H7 (cell line): ENCODE results near the gene GP1BA. TPM values are rescaled to one million over a fixed set of nuclear protein-coding genes. Genes with fewer than 3 reads are reported as not detected.

Source experiments
- DNase-seq: peaks from one replicate; pipeline ENCODE4 v3.0.0; 2012
- H3K27me3 ChIP-seq: 2 replicates; pipeline ENCODE4 v1.6.0; 2011; ENCODE audit warnings: mild to moderate bottlenecking, low read length; ENCODE audit not compliant: control insufficient read depth, insufficient read depth
- H3K36me3 ChIP-seq: replicated peaks from 2 replicates; pipeline ENCODE4 v1.5.1; 2011; ENCODE audit warnings: low read length; ENCODE audit not compliant: control insufficient read depth, insufficient read depth
- H3K4me3 ChIP-seq: 2 replicates; pipeline ENCODE4 v1.5.1; 2011; ENCODE audit warnings: low read depth, mild to moderate bottlenecking, control low read depth, low read length, moderate library complexity; ENCODE audit not compliant: insufficient read depth
- total RNA-seq: library from RNA; depleted of rRNA; stranded (reverse); fragments of >200 nt; shearing (Covaris generic); gene quantifications from 2 replicates; pipeline ENCODE4 v1.2.3, GENCODE V29; 2014

The GP1BA gene
- total RNA-seq, 1 experiment from 2014 or later: not detected

DNA sequence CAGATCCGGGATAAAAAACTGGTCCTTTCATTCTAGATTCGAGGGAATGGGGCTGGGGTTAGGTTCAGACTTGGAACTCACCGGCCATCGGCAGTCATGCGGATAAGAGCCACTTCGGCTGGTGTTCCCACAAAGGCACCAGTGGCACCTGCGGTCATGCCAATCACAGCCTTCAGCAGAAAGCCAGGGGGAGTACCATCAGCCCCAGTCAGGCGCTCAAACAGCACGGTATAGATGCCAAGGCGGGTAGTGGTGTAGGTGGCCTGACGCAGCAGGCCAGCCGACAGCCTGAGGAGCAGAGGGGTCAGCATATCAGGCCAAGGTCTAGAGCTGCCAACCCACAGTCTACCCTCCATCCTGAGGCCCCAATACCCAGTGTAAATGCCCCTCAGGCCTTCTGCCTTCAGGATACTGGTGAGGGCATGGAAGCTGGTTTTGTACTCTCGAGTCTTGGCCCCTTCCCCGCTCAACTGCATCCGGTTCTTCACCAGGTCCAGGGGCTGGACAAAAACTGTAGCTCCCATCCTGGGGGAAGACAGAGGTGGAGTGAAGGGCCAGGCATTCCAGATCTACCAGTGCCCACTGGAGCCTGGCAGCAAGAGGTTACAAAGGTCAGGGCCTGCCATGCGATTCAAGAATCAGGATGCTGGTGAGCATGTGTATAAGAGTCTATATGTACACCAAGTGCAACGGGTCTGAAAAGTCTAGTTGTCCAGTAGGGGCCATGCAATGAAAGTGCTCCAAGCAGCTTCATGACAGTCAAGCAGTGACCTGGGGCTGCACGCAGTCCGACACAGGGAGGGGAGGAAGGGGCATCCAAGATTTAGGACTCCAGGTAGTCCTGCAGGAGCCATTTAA, 6.8 kb downstream of the GP1BA start:
- DNase-seq: peak; percentile 37
- H3K4me3 ChIP-seq: peak overlapping the region; percentile 89
- H3K27me3 ChIP-seq: no peaks in the 10 kb centered on the region
- peaks cover 25% of the 10 kb centered on the region for H3K36me3 ChIP-seq

DNA sequence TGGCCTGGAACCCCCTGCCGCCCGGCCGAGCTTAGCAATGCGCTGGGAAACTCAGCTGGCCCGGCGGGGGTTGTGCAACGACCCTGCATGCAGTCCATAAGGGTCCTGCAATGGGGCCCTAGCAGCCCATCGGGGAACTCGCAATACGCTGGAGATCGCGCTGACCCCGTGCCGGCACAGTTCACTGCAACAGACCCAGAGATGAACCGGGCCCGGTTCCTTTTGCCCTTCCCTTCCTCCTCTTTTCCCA, 7.4 kb downstream of the GP1BA start:
- DNase-seq: no peak
- H3K36me3 ChIP-seq: peaks cover 25% of the 10 kb centered on the region
- peak overlapping the region; percentile 89 for H3K4me3 ChIP-seq
- no peaks in the 10 kb centered on the region for H3K27me3 ChIP-seq

DNA sequence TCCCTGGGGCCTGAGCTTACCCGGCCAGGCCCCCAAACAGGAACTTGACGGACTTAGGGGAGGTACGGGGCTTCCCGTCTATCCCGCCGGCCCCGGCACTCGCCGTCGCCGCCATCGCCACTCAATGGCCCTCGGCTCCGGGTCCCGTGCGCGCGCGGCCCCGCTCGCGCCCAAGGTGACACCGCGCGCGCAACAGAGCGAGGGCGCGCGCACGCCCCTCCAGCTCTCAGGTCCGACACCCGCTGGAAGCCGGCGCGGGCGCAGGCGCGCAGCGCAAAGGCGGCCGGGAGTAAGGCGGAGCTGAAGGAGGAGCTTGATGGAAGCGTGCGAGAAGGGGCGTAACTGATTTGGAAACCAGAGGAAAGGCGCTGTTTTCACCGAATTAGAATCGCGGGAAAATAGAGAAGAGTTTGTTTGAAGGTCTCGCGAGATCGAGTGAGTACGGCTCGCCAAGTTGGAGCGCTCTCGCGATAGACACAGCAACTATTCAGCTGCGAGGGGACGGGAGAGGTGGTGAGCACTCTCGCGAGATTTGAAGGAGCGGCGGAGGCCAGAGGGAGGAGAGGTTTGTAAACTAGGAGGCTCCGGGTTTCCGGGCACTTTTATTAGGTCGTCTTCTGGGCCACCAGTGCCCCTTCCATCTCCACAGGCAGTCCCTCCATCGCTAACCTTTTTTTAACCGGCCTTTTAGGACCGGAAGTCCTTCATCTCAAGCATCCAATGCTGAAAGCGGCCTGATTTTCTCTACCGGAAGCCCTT, 7.9 kb downstream of the GP1BA start, which contains the start of the genes RNF167 and SLC25A11:
RNF167 (plus strand) TSS at position 473 of the 759 bp plus-strand sequence. CDS start 642 bp downstream, outside the sequence.
SLC25A11 (minus strand) TSS at position 251 of the 759 bp plus-strand sequence; CDS start at position 115, 136 bp downstream.
- Histone ChIP-seq H3K27me3 (no peaks in the 10 kb centered on the region), H3K36me3 (peaks cover 28% of the 10 kb centered on the region), H3K4me3 (peak within 1 kb of the TSS; percentile 89)
- DNase-seq: peak; percentile 99

DNA sequence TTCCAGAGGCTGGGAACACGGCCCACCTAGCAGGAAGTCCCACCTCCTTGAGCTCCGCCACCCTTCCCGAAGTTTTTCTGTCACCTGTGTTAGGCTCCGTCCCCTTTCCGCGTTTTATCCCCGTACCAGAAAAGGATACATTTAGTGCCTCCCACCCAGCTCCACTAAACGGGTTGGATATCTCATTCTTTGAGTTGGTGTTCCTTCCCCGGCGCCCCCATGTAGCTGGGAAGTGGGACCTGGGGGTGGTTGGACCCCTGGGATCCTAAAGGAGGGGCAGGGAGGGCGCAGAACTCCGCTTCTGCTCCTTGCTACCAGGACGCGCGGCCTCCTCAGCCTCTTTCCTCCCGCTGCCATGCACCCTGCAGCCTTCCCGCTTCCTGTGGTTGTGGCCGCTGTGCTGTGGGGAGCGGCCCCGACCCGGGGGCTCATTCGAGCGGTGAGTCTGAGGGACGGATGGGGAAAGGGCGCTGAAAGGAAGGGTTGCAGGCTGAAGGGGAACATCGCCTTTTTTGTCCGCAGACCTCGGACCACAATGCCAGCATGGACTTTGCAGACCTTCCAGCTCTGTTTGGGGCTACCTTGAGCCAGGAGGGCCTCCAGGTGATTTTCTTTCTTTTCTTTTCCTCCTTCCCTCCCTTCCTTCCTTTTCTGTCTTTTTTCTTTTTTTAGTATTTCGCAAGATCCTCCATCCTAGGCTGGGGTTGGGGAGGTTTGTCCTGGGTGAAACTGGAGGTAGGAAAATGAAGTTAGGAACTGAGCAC, 8.7 kb downstream of the GP1BA start:
- Histone ChIP-seq H3K4me3 (peak overlapping the region; percentile 89), H3K27me3 (no peaks in the 10 kb centered on the region), H3K36me3 (peaks cover 33% of the 10 kb centered on the region)
- peak; percentile 92 for DNase-seq

DNA sequence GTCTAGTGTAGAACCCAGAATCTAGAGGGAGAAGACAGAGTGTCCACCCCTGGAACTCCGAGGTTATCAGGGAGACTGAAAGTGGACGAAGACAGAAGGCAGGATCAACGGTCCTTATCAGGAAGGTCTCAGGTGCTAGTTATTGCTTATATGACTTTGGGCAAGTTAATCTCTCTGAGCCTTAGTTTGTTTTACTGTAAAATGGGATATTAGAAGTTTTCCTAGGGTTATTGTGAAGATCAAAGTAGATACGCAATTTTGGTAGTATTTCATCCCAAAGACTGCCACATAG, 9.2 kb downstream of the GP1BA start:
- H3K4me3 ChIP-seq: peak overlapping the region; percentile 89; the same call in 1 of the 2 replicates
- no peaks in the 10 kb centered on the region for H3K27me3 ChIP-seq
- H3K36me3 ChIP-seq: peaks cover 38% of the 10 kb centered on the region
- DNase-seq: no peak

DNA sequence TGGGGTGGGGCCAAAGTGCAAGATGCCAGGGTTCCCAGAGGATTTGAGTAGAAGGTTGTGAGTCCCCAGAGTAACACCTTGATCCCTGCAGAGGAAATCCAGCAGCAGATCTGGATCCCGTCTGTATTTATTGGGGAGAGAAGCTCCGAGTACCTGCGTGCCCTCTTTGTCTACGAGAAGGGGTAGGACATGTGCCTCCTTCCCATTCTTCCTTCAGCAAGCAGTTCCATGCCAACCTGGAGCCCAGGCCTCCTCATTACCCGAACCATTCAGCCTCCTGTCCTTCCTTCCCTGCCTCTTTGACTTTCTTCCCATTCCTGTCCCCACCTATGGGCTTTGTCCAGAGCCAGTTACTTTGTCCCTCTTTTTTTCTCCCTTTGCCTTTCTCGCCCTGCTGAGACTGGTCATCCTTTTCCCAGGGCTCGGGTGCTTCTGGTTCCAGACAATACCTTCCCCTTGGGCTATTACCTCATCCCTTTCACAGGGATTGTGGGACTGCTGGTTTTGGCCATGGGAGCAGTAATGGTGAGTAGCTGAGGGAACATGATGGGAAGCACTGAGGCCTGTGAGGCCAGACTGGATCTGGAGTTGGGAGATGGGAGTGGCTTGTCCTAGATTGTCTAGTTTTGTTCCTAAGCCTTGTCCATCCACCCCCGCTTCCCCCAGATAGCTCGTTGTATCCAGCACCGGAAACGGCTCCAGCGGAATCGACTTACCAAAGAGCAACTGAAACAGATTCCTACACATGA, 10.9 kb downstream of the GP1BA start:
- H3K27me3 ChIP-seq: no peaks in the 10 kb centered on the region
- no peak overlapping the region for H3K4me3 ChIP-seq
- peaks cover 36% of the 10 kb centered on the region for H3K36me3 ChIP-seq
- DNase-seq: no peak

DNA sequence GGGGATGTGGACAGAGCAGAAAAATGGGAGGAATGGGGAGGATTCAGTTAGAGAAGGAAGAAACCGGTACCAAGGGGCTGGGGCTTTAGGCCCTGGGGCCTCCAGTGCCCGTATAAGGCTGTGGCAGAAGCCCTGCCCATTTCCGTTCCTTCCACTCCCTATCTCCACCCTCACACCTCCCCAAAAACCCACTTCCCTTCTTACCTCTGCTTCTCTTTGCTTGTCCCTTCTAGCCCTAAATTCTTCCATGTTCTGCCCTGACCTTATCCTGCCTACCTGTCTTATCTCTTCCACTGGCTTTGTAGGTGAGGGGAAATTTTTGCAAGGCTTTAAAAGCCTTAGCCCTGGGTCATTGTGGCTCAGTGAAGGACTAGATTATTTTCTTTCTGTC, 12.1 kb downstream of the GP1BA start:
- no peak overlapping the region for H3K4me3 ChIP-seq
- H3K27me3 ChIP-seq: no peaks in the 10 kb centered on the region
- peaks cover 34% of the 10 kb centered on the region for H3K36me3 ChIP-seq
- peak; percentile 51 for DNase-seq

DNA sequence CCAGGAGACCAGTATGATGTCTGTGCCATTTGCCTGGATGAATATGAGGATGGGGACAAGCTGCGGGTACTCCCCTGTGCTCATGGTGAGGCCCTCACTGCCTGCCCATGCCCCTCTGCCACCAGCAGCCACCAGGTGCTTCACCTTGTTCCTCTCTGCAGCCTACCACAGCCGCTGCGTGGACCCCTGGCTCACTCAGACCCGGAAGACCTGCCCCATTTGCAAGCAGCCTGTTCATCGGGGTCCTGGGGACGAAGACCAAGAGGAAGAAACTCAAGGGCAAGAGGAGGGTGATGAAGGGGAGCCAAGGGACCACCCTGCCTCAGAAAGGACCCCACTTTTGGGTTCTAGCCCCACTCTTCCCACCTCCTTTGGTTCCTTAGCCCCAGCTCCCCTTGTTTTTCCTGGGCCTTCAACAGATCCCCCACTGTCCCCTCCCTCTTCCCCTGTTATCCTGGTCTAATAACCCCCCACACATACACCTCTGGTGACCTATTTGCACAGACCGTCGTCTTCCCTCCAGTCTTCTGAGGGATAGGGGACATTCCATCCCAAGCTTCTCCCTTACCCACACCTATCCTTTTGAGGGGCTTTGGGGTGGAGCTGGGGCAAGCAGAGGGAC, 12.6 kb downstream of the GP1BA start:
- peak; percentile 31 for DNase-seq
- Histone ChIP-seq H3K27me3 (no peaks in the 10 kb centered on the region), H3K4me3 (no peak overlapping the region)

DNA sequence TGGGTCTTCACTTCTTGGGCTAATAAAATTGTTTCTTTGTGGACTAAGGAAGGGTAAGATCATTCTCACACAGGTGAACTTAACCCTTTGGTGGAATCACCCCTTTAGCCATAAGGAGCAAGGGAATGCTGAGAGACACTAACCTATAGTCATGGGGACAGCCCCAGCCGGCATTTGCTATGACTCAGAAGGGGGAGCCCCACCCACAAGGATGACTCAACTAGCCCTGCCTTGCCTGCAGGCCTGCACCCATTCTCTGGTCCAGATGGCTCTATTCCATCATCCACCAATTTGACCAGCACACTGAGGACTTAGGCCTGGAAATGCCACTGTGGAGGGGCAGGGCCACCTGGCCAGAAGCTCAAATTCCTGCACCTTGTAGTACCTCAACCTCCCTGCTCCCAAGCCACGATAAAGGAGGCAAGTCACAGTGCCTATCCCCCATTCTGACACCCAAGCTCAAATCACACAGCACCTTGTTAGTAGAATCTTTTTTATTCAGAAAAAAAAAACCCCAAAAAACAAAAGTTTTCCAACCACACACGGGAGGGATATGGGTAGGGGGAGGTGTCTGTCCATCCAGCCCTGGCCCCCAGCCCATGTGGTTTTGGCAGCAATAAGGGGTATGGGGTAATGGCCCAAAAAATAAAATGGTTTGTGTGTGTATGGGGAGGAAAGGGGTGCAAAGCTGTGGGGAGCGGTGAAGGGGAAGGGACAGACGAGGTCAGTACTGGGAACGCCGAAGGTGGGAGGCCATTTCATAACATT, 13.3 kb downstream of the GP1BA start:
- DNase-seq: peak; percentile 72
- peaks cover 34% of the 10 kb centered on the region for H3K36me3 ChIP-seq
- no peak overlapping the region for H3K4me3 ChIP-seq
- no peaks in the 10 kb centered on the region for H3K27me3 ChIP-seq

More for the DNA sequence above, 12.6 kb downstream of the GP1BA start:
- peaks cover 34% of the 10 kb centered on the region for H3K36me3 ChIP-seq

DNA sequence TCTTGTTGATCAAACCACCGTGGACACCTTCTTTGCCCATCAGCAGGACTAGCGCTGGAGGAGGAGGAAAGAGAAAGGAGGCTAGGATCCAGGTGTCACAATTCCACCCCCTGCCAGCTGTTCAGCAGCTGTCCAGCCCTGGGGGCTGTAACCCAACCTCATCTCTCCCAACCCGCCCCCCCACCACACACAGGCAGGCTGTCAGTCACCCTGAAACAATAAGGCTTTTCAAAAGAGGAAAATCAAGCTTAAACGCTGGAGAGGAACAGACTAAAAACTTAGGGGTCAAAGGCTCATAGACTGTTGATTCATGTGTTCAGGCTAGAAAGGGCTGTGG, 13.8 kb downstream of the GP1BA start:
- no peak overlapping the region for H3K4me3 ChIP-seq
- H3K27me3 ChIP-seq: no peaks in the 10 kb centered on the region
- H3K36me3 ChIP-seq: peaks cover 34% of the 10 kb centered on the region
- peak; percentile 29 for DNase-seq

DNA sequence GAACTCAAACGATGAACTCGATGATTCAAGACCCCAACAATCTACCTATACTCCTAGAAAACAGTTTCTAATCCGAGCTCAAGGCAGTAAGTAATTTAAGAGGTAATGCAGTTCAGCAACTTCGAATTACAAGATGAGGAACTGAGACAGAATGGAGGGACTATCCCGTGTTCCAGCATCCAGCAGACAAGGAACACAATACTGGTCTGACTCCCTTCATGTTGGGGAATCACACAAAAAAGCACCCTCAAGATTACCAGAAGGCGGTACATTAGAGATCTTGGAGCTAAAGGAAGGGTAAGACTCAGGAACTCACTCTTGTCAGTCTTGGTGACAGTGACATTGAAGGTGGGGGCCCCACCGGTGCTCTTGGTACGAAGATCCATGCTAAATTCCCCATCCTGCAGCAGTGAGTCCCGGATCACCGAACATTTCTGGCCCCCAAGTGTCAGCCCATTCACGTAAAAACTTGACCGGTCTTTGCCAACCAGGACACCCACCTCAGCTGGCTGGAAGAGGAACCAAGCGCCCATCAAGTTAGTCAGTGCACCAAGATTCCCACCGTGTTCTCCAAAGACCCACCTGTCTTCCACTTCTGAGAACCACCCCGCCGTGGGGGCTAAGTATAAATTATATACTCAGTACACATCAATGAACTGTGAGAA, 14.4 kb downstream of the GP1BA start:
- DNase-seq: no peak
- H3K27me3 ChIP-seq: no peaks in the 10 kb centered on the region
- H3K36me3 ChIP-seq: peaks cover 34% of the 10 kb centered on the region
- H3K4me3 ChIP-seq: peak overlapping the region; percentile 100

DNA sequence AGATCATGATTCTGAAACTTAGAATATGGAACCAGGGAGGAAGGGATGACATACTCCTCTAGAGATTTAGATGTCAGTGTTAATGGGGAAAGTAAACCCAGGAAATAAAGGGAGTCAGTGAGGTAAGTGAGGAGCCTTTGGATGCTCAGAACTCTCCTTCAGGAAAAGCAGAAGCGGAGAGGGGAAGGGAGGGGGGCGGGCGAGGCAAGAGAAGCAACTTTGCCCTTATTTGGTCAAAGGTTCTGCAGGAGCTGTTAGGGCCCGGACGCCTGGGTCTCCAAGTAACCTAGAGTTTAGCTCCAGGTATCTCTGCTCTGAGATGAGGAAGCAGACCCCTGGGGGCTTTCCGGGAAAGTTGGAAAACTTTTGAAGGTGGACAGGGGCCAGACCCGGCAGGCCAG, 14.9 kb downstream of the GP1BA start:
- Histone ChIP-seq H3K27me3 (no peaks in the 10 kb centered on the region), H3K4me3 (peak overlapping the region; percentile 100), H3K36me3 (peaks cover 32% of the 10 kb centered on the region)
- no peak for DNase-seq
